Stimulated activated CD4-positive, alpha-beta T cell treated with anti-CD3 and anti-CD28 coated beads, Interleukin-15, amount 100 ng/mL, for 1 hour (primary cell): ENCODE measurements around the gene PCDH17.

Experiments used
- DNase-seq, 2 donors: peaks; one replicate each; pipeline ENCODE4 v3.0.0-alpha.2; 2020; ENCODE audit warnings: low read depth in 1 of 2, low spot score in 1 of 2

PCDH17 gene

GRCh38 chr13:57635541-57636085 is 4.1 kb downstream of the PCDH17 start:
- DNase-seq = no peak

GRCh38 chr13:57636816-57637215 is 5.3 kb downstream of the PCDH17 start:
- no peak for DNase-seq

GRCh38 chr13:57637515-57637914 is 6.0 kb downstream of the PCDH17 start:
- no peak for DNase-seq

- DNase-seq = no peak
These were observed 6.8 kb downstream of the PCDH17 start for GRCh38 chr13:57638186-57638890.

GRCh38 chr13:57640607-57641006 is 9.1 kb downstream of the PCDH17 start:
- no peak for DNase-seq

GRCh38 chr13:57641051-57641450 is 9.5 kb downstream of the PCDH17 start:
- DNase-seq = no peak

GRCh38 chr13:57644106-57644505 is 12.6 kb downstream of the PCDH17 start:
- DNase-seq = no peak

GRCh38 chr13:57653229-57653989 is 21.9 kb downstream of the PCDH17 start:
- no peak for DNase-seq

GRCh38 chr13:57665481-57665880 is 33.9 kb downstream of the PCDH17 start:
- DNase-seq = no peak

- no peak for DNase-seq
These were observed 34.8 kb downstream of the PCDH17 start for GRCh38 chr13:57666131-57666953.

GRCh38 chr13:57672168-57672567 is 40.6 kb downstream of the PCDH17 start:
- DNase-seq = no peak

GRCh38 chr13:57673197-57673596 is 41.7 kb downstream of the PCDH17 start:
- DNase-seq = no peak

- DNase-seq = no peak
These were observed 44.0 kb downstream of the PCDH17 start for GRCh38 chr13:57675526-57675925.

GRCh38 chr13:57680609-57681008 is 49.1 kb downstream of the PCDH17 start:
- no peak for DNase-seq

GRCh38 chr13:57682128-57682716 is 50.7 kb downstream of the PCDH17 start:
- DNase-seq = no peak

GRCh38 chr13:57698851-57699250 is 67.3 kb downstream of the PCDH17 start:
- no peak for DNase-seq

GRCh38 chr13:57704031-57704430 is 72.5 kb downstream of the PCDH17 start:
- DNase-seq = no peak

- no peak for DNase-seq
These were observed 84.8 kb downstream of the PCDH17 start for GRCh38 chr13:57716295-57716694.

- DNase-seq = no peak
These were observed 93.1 kb downstream of the PCDH17 start for GRCh38 chr13:57724486-57725272.

GRCh38 chr13:57725480-57725879 is 93.9 kb downstream of the PCDH17 start:
- DNase-seq = no peak
